Right forelimb (tissue), 1 donor: ENCODE data around the gene TFPI.

ENCODE experiments used
- DNase-seq: peaks from one replicate; pipeline ENCODE4 v3.0.0-alpha.2; 2018

The TFPI gene

GRCh38 chr2:187461294-187462261 is 92.7 kb downstream of the TFPI start:
- DNase-seq, result no peak

DNA sequence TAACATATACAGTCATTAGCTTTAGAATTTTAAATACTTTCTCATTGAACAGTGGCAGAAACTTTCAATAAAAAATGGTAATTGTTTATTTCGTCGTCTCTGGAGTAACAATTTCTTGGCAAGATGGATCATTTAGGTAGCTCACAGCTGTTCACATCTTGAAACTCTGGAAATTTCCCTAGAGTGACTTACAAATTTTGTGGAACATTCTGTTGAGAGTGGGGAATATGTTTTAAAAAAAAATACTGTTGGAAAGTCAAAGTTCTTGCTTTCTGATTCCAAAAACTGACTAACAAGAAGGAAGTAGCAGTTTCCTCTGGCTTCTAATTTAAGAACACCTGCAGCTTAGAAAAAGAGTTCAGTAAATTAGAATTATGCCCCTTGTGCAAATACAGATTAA is 95.0 kb downstream of the TFPI start:
- DNase-seq, result no peak

DNA sequence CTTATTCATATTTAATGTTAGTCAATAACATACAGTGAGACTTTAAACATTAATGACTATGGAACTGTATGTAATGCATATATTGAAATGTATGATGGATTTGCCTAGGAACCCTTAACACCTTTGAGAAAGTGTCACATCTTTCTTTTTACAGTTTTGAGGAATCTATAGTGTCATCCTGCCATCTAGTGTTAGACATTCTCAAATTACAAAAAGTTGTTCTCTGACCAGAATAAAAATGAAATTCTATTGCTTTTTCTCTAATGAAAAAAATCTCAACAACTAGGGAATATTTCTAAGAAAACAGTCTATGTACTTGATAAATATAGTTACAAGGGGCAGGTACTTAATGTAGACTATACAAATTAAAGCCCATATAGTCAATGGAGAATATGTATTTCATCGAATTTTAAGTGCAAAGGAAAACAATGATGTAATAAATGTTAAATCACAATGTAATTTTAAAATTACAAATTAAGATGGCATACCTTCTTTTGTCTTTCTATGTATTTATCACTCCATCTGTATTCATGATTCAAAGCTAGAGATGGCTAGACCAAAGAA is 101.1 kb downstream of the TFPI start:
- no peak for DNase-seq

DNA sequence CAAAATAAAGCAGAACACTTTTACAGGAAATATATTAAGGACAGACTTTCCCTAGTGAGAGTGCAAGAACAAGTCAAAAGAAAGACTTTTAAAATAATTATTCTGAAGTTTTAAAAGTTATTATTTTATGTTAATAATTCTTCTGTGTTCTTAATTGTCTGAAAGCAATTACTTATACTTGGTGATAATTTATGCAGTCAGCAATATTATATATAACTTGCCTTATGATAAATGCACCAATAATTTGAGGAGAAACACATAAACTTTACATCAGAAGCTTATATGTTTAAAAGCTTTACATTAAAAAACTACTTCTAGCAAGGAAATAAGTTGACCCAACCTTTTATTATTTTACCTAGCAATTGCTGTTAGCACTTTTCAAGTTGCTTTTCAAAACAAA is 102.7 kb downstream of the TFPI start:
- no peak for DNase-seq

GRCh38 chr2:187447336-187447735 is 106.9 kb downstream of the TFPI start:
- no peak for DNase-seq

GRCh38 chr2:187446711-187447110 is 107.5 kb downstream of the TFPI start:
- no peak for DNase-seq

- no peak for DNase-seq
Observed at GRCh38 chr2:187445051-187445450, 109.2 kb downstream of the TFPI start.

DNA sequence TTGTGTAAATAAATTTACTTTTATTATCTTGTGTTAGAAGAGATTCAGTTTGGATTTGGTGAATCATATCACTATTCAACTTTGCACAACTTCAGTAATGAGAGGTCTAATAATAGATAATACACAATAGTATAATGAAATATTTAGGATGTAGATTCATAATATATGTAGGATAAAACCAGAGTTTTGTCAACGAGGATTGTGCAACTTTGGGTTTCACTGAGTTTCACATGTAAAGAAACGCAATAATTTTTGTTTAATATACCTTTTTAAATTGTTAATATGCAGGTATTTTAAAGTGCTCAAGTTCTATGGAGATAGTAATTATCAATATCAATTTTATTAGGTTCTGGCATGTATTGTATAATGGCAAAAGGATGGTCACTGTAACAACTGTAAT is 111.5 kb downstream of the TFPI start:
- no peak for DNase-seq

- no peak for DNase-seq
Observed at GRCh38 chr2:187442378-187442777, 111.9 kb downstream of the TFPI start.

GRCh38 chr2:187440101-187440675 is 114.0 kb downstream of the TFPI start:
- no peak for DNase-seq

- no peak for DNase-seq
Observed at GRCh38 chr2:187438455-187438854, 115.8 kb downstream of the TFPI start.

DNA sequence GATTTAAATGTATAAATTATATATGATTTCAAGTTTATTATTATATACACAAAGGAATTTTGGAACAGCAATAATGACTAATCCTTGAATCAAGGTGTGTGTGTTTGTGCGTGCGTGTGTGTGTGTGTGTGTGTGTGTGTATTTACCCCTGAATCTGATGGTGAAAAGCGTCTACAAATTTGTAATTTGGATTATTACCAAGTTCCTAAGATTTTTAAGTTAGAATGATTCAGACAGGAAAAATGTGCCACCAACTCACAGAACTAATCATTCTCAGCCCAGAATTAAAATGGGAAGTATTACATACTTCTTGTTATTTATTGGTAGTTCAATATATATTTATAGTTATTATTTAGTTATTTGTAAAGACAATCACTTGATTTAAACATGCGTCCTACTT is 118.5 kb downstream of the TFPI start:
- DNase-seq, result no peak

GRCh38 chr2:187435078-187435477 is 119.2 kb downstream of the TFPI start:
- DNase-seq, result no peak

DNA sequence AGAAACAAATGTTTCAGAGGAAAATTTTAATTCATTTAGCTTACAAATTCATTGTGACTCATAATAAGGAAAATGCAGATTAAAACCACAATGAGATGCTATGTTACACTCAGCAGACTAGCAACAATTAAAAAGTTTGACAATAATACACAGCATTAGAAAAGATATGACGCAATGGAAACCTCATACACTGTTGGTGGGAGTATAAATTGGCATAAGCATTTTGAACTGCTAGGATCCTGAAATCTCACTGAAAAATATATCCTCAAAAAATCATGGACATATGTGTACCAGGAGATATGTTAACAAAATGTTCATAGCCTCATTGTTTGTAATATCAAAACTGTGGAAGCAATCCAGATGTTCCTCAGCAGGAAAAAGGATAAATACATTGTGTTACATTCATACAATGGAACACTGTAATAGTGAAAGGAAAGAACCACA is 119.9 kb downstream of the TFPI start:
- no peak for DNase-seq

DNA sequence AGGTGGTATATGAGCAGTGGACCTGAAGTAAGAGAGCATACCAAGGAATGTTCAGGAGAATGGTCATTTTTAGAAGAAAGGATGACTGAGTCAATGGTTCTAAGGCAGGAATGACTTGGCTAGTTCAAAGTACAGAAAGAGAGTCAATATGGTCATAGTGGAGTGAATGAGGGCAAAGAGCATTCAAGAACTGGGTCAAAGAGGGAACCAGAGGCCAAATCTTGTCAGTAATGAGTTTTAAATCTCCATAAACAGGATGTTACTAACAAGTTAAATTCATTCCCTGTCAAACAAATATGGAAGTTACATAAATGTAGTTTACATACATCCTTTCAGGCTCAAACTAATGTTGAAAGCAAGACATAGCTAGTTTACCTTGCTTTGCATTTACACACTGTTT is 122.3 kb downstream of the TFPI start:
- no peak for DNase-seq

DNA sequence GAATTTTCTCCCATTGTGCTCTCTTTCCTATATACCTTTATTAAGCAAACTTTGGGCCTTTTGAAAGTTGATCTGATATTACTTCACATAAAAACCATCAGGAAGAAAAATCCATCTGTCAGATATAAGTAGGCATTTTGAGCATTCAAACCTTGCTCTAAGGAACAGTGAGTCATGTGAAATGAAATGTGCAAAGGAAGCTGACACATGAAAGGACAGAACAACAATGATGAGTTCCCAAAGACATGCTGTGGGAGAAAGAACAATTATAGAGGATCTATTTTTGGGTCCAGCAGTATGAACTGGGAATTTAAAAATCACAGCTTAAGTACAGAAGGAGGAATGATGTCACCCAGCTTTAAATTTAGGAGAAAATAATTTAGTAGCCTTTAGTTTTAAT is 124.2 kb downstream of the TFPI start:
- no peak for DNase-seq

- no peak for DNase-seq
Observed at GRCh38 chr2:187424146-187424545, 130.1 kb downstream of the TFPI start.

GRCh38 chr2:187422282-187422681 is 132.0 kb downstream of the TFPI start:
- no peak for DNase-seq

DNA sequence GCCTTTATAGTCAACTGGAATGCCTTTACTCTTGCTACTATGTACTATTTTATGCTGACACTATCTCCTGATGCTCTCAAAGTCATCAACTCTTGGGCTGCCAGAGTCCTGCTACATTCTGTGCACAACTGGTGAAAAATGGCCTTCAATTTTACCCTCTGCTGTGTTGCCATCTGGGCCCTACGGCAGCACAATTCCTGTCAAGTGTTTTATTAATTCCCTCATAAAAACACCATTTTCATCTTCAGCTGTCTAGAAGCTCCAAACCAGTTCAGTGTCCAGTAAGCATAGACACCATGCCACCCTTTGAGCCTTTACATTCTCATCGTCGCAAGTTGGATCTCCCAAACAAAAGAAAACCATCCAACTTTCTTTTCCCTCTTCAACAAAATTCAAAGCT is 132.7 kb downstream of the TFPI start:
- no peak for DNase-seq

GRCh38 chr2:187419808-187420207 is 134.4 kb downstream of the TFPI start:
- DNase-seq, result no peak

DNA sequence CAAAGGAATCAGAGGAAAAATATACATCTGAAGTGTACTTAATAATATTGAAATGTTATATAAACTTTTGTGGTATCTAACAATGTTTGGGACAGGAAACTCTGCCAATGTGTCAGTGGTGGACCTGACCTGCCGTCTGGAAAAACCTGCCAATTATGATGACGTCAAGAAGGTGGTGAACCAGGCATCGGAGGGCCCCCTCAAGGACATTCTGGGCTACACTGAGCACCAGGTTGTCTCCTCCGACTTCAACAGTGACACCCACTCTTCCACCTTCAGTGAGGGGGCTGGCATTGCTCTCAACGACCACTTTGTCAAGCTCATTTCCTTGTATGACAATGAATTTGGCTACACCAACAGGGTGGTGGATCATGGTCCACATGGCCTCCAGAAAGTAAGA is 138.8 kb downstream of the TFPI start:
- no peak for DNase-seq
